CD4-positive, alpha-beta T cell treated with Interleukin-17A for 1 hour (primary cell): ENCODE data around the gene GPRIN3.

Source experiments
- DNase-seq: peaks from one replicate; pipeline ENCODE4 v3.0.0-alpha.2; 2020

GPRIN3 gene

GRCh38 chr4:89307446-89308160, at the start of gene GPRIN3:
Gene GPRIN3, minus strand, starts transcription at chr4:89307800. Its CDS starts 57,690 bp downstream, at chr4:89250110.
- peak; percentile 74 for DNase-seq

DNA sequence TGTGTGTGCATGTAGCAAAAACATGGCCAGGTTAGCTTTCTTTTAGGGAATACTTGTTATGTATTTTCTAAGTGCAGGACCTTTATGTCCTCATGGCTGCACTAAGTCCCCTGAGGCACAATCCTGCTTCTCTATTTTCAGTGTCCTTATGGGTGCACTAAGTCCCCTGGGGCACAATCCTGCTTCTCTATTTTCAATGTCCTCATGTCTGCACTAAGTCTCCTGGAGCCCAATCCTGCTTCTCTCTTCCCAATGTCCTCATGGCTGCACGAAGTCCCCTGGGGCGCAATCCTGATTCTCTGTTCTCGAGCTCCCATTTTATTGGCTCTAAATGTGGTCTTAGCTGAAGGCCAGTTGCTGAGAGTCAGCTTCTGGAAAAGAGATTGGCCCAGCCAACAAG, 49.7 kb upstream of the GPRIN3 start:
- no peak for DNase-seq

GRCh38 chr4:89356086-89356485, 48.5 kb upstream of the GPRIN3 start:
- DNase-seq = no peak

DNA sequence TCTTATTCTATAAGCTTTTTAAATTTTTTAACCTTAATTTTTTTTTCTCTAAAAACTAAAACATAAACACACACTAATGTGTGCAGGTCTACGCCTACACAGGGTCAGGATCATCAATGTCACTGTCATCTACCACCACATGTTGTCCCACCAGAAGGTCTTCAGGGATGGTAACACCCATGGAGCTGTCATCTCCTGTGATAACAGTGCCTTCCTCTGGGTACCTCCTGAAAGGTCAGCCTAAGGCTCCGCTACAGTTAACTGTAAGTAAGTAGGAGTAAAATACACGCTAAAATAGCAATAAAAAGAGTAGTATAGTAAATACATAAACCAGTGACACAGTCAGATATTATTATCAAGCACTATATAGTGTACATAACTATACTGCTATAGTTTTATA, 45.9 kb upstream of the GPRIN3 start:
- DNase-seq = peak; percentile 19

- DNase-seq = no peak
These were observed 44.9 kb upstream of the GPRIN3 start for GRCh38 chr4:89352541-89352940.

DNA sequence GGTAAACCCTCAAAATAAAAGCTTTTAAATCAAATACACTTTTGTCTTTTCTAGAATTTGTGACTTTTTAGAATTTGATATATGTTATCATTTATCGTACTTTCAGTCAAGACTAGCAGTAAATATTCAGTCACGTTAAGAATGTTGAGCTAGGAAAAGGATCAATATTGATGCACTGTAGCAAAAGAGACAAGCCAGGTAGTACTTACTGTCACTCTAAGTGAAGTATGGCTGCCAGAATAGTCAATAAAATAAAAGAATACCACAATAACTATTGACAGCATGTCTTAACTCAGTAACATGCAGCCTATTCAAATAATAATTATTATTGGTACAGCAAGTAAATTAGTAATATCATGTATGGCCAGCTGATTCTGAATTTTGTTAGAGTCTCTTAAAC, 43.6 kb upstream of the GPRIN3 start:
- DNase-seq = no peak

DNA sequence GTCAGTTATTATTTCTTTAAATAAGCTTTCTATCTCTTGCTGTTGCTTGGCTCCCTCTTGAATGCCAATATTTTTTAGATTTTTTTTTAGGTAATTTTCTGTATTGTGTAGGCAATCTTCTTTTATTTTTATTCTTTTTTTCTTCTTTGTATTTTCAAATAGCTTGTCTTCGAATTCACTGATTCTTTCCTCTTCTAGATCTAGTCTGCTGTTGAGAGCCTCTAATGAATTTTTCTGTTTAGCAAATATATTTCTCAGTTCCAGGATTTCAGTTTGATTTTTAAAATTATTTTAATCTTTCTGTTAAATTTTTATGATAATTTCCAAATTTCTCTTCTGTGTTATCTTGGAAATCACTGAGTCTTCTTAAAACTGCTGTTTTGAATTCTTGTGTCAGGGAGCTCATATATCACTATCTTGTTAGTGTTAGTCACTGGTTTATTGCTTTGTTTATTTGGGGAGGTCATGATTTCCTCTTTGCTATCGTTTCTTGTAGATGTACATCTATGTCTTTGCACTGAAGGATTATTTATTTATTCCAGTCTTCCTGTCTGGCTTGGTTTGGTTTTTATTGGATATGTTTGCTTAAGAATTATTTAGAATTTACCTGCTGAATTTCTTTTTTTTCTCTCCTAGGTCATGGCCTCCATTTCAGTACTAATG, 39.9 kb upstream of the GPRIN3 start:
- DNase-seq = no peak

DNA sequence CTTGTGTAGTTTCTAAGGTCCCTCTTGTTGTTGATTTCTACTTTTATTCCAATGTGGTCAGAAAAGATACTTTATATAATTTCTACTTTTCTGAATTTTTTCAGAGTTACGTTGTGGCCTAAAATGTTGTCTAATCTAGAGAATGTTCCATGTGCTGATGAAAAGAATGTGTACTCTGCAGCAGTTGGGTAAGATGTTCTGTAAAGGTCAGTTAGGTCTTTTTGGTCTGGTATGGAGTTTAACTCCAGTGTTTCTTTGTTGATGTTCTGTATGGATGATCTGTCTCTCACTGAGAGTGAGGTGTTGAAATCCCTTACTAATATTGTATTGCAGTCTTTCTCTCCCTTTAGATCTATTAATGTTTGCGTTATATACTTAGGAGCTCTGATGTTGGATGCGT, 37.0 kb upstream of the GPRIN3 start:
- no peak for DNase-seq

- DNase-seq = no peak
These were observed 30.6 kb upstream of the GPRIN3 start for GRCh38 chr4:89338206-89338605.

DNA sequence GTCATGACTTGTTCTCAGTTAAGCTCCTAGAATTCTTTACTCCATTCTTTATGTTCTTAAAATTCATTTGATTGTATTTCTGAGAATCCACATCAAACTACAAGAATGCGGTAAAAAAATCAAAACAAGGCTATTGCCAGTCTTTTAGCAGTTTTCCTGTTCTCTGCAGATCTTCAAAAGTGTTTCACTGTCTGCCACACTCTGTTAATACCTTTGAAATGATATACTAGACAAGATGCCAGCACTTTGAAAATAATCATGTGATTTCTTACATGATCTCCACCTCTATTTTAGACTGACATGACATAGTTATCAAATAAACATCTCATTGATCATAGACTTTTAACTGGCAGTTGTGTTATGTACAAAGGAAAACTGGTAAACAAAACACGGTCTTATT, 30.1 kb upstream of the GPRIN3 start:
- DNase-seq = peak; percentile 22

- no peak for DNase-seq
These were observed 29.3 kb upstream of the GPRIN3 start for GRCh38 chr4:89336818-89337420.

DNA sequence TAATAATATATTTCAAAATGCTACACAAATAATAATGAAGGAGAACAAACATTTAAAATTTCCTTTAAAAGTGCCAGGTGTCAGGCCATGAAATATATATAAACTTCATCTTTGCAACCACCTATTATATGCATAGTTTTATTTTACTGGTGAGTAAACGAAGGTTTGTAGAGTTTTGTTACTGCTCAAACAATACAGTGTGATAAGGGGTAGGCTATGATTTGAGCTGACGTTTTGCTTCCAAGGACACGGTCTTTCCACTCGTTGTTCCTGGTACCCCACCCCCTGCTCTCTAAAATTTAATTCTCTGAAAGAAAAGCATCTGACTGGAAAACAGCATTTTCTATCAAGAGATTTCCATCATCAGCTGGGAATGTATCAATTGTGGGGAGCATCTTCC, 27.2 kb upstream of the GPRIN3 start:
- no peak for DNase-seq

DNA sequence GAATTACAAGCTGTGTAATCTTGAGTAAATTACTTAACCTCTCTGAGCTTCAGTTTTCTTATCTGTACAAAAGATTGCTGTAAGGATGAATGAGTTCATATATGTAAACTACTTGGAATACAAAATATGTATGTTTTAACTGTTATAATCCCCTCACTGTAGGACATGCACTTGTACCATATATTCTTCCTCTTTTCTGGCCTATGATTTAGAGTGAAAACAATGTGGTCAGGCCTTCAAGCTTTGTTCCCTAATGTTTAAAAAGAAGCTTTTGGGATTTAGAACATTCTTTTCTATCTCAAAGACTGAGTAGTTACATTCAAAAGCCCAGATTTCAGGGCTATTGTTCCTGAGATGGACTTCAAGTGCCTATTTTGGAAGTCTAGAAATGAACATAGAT, 26.7 kb upstream of the GPRIN3 start:
- no peak for DNase-seq

DNA sequence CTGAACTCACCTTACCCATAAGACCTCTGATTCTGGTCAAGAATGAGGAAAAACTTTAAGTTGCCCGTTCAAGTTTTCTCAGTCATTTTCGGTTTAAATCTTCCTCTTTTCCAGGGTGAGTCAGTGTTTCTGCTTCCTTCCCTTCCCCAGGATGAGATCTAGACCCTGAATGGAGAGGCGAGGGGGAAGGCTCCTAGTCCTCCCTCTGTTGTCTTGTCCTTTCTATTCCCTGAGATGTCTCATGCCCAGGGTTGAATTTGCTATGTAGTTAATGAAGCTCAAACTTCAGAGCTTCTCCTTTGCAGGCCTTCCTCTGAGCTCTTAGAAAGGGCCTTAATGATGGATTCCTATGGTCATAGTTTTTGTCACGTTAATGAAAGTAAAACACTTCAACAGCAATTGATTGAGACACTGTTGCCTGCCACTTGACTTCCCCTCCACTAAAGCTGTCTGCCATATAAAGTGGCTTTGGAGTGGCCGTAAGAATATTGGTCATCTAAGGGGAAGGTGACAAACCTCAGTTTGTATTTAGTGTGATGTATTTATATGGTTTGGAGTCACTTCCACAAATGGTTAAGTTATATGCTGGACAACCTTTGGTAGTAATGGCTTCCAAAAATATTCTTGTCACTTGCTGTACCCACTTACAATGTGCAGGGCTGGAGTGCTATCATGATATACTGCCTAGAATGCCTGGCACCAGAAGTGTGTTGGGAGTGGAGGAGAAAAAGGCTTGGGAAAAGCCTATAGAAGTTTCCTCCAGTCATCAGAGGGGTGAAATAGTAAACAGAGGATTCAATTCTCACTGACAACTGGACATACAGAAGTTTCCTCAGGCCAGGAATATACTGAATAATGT, 24.3 kb upstream of the GPRIN3 start:
- no peak for DNase-seq

DNA sequence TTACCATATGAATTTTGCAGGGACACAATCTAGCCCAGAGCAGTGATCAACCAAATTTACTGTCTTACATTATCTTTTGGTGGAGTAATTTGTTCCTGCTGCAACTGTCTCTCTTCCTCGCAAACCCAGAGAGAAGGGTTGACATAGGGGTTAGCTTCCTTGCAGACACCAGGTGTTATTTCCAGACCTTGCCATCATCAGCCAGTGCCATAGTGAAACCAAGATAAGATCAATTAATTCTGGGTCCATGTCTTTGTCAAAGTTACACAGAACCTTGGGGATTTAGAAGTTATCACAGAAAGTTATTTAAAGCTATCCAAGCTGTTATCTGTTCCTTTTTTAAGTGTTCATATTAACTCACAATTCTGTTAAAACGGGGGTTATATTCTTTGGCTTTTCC, 23.6 kb upstream of the GPRIN3 start:
- no peak for DNase-seq

DNA sequence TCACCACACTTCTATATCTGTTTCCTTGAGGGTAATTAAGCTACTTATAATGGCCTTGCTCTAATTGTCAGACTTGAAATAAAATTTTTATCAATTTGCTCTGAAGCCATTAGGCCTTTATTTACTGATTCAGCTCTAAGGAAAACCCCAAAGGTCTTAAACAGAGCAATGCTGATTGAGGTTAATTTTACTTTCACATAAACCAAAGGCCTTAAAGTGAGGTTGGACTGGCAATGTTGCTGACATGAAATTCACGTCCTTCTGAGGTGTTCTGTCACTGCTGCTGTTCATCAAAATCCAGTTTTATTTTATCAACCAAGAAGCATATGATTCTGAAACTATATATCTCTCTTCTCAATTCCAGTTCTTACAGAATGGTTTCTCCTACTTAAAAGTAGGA, 21.7 kb upstream of the GPRIN3 start:
- no peak for DNase-seq

- no peak for DNase-seq
These were observed 17.1 kb upstream of the GPRIN3 start for GRCh38 chr4:89324671-89325070.

DNA sequence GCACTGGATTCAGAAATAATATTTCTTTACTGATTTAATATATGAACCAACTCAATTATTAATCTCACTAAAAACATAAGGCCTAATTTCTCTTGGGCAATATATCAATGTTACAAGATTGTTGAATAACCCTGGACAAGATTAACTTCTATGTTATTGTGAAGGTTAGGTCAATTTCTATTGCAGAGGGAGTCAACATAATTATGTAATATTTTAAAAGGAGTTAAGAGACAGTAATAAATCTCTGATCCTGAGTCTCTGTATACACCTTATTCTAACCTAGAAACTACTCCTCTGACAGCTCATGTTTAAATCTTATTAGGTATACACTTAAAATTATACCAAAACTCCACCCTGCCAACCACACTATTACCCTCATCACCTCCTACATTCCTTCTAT, 15.1 kb upstream of the GPRIN3 start:
- DNase-seq = no peak

- DNase-seq = no peak
These were observed 12.2 kb upstream of the GPRIN3 start for GRCh38 chr4:89319756-89320155.

DNA sequence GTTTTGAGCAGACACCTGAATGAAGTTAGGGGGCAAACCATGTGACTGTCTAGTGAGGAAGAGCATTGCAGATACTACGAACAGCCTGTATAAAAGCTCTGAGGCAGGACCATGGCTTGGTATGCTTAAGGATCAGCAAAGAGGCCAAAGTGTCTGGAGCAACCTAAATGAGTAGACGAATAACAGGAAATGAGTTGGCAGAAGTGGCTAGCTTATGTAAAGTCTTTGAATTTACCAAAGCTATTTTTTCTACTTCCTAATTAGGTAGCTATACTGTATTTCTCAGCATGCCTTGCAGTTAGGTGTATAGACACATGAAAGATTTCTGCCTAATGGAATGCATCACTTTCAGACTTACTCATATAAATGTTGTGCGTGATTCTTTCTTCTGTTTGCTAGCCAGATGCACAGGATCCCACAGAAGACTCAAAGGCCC, 9.3 kb upstream of the GPRIN3 start:
- peak; percentile 75 for DNase-seq

GRCh38 chr4:89316211-89316610, 8.6 kb upstream of the GPRIN3 start:
- no peak for DNase-seq

- DNase-seq = no peak
These were observed 6.7 kb upstream of the GPRIN3 start for GRCh38 chr4:89314291-89314690.

DNA sequence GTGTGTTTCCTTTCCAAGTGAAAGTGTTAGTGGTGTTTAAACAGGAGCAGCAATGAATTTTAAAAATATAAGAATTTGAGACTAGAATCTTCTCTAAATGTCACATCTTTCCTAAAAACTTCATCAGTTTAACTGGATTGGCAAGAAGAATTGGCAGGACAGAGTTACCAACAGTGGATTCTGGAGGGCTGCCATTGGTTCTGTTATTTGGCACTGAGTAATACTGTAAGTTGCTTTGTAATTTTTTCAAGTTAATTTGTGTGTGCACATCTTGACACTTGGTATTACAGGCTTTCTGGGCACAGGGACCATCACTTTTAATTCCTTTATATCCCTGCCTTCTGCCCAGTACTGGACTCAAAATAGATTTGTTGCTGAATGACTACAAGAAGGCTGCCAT, 4.5 kb upstream of the GPRIN3 start:
- no peak for DNase-seq
